Bronchial epithelial cell (primary cell): ENCODE measurements around the gene DLG4. TPM values are rescaled to one million over a fixed set of nuclear protein-coding genes. Genes with fewer than 3 reads are reported as not detected.
A peak's percentile ranks its signal among the peaks of the same experiment; 100 is the strongest.

Experiments
- DNase-seq: peaks from one replicate; pipeline ENCODE4 v3.0.0-alpha.2; 2010; ENCODE audit warnings: low read depth
- FAIRE-seq: peaks from 2 replicates; lab custom pipeline; 2011; peaks lifted over from hg19 to GRCh38; lab: Jason Lieb, UNC
- H3K27me3 ChIP-seq: 2 replicates; pipeline ENCODE4 v1.5.1; 2011; ENCODE audit warnings: low read length; ENCODE audit not compliant: control insufficient read depth, insufficient read depth
- H3K36me3 ChIP-seq: 2 replicates; pipeline ENCODE4 v1.5.1; 2011; ENCODE audit warnings: low read length; ENCODE audit not compliant: control insufficient read depth, insufficient read depth
- H3K4me3 ChIP-seq: 2 replicates; pipeline ENCODE4 v1.5.1; 2011; ENCODE audit warnings: mild to moderate bottlenecking, low read depth, low read length, control low read depth
- CTCF ChIP-seq: IDR thresholded peaks from 2 replicates; pipeline ENCODE4 v1.5.1; 2011; ENCODE audit warnings: mild to moderate bottlenecking, moderate library complexity, low read length, control low read depth, inconsistent platforms; ENCODE audit not compliant: insufficient read depth, severe bottlenecking
- total RNA-seq: library from RNA; depleted of rRNA; stranded (reverse); fragments of >200 nt; gene quantifications from 2 replicates; pipeline ENCODE4 v1.2.1, GENCODE V29; 2014

Gene DLG4
- total RNA-seq, 1 donor from 2014 or later: 1.8 TPM

GRCh38 chr17:7156342-7156940, 63.2 kb downstream of the DLG4 start:
- DNase-seq: no peak
- no peak overlapping the region for H3K4me3 ChIP-seq
- no peak for FAIRE-seq
- TF ChIP-seq CTCF: no peak
- no peaks in the 10 kb centered on the region for H3K27me3 ChIP-seq
- no peaks in the 10 kb centered on the region for H3K36me3 ChIP-seq

- FAIRE-seq (peak; percentile 36), DNase-seq (peak; percentile 56)
- Histone ChIP-seq H3K27me3 (no peaks in the 10 kb centered on the region), H3K36me3 (no peaks in the 10 kb centered on the region), H3K4me3 (no peak overlapping the region)
- TF ChIP-seq CTCF: peak; percentile 13
Measured at GRCh38 chr17:7147772-7148171, 71.9 kb downstream of the DLG4 start.

GRCh38 chr17:7146115-7146514, 73.5 kb downstream of the DLG4 start:
- Histone ChIP-seq H3K27me3 (no peaks in the 10 kb centered on the region), H3K4me3 (no peak overlapping the region), H3K36me3 (no peaks in the 10 kb centered on the region)
- no peak for DNase-seq
- FAIRE-seq: no peak
- TF ChIP-seq CTCF: no peak

GRCh38 chr17:7144213-7144612, 75.4 kb downstream of the DLG4 start:
- FAIRE-seq: no peak
- H3K27me3 ChIP-seq: no peaks in the 10 kb centered on the region
- no peak for DNase-seq
- no peak overlapping the region for H3K4me3 ChIP-seq
- no peaks in the 10 kb centered on the region for H3K36me3 ChIP-seq
- TF ChIP-seq CTCF: no peak

- Histone ChIP-seq H3K36me3 (no peaks in the 10 kb centered on the region), H3K27me3 (no peaks in the 10 kb centered on the region), H3K4me3 (no peak overlapping the region)
- no peak for FAIRE-seq
- DNase-seq: peak; percentile 74
- TF ChIP-seq CTCF: no peak
Measured at GRCh38 chr17:7141824-7142223, 77.8 kb downstream of the DLG4 start.

GRCh38 chr17:7139400-7139799, 80.2 kb downstream of the DLG4 start:
- DNase-seq (no peak), FAIRE-seq (peak; percentile 43)
- Histone ChIP-seq H3K27me3 (no peaks in the 10 kb centered on the region), H3K4me3 (no peak overlapping the region), H3K36me3 (no peaks in the 10 kb centered on the region)
- TF ChIP-seq CTCF: no peak
